ENCODE measurements around the gene SLC39A1. TPM values are rescaled to one million over a fixed set of nuclear protein-coding genes. Genes with fewer than 3 reads are reported as not detected.

SLC39A1 gene
- total and polyA plus RNA-seq, 2 donors (not counting 3 experiments of a cell fraction or from before 2014, with no cell fraction given) = 75.8 to 98.0 TPM

DNA sequence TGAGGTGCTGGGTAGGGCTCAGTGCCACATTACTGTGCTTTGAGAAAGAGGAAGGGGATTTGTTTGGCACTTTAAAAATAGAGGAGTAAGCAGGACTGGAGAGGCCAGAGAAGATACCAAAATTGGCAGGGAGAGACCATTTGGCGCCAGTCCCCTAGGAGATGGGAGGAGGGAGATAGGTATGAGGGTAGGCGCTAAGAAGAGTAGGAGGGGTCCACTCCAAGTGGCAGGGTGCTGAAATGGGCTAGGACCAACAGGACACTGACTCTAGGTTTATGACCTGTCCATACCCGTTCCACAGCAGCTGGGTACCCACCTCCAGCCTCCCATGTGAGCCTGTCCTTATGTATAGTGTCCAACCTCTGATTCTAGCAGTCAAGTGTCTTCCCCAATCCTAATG is 3.9 kb downstream of the SLC39A1 start:
- peaks cover 0 to 13% of the 10 kb centered on the region in 2 experiments for H3K36me3 ChIP-seq (ENCODE audit: control insufficient read depth in 2 of 2, extremely low read depth in 1 of 2, insufficient read depth in 2 of 2, low read length in 2 of 2)
- no peaks in the 10 kb centered on the region for H3K27me3 ChIP-seq (ENCODE audit: control insufficient read depth in 2 of 2, insufficient read depth in 2 of 2, low read length in 2 of 2)
- no TSS peak for BruUV-seq (replicated peaks)
- no peak overlapping the region for H3K27ac ChIP-seq (ENCODE audit: insufficient read depth, low read depth, low read length)
- no peak for TF ChIP-seq FOS (IDR thresholded peaks at IDR 0.05; ENCODE audit: borderline replicate concordance, insufficient read depth, low read length)
- TF ChIP-seq MYC (IDR thresholded peaks at IDR 0.05; ENCODE audit: low read depth, low read length) = no peak
- no peak for TF ChIP-seq POLR2AphosphoS5 (IDR thresholded peaks at IDR 0.05; ENCODE audit: insufficient read depth, low read depth, low read length)
- no peak for TF ChIP-seq EZH2 (IDR thresholded peaks at IDR 0.05; ENCODE audit: borderline replicate concordance, low read depth, low read length, severe bottlenecking)
- TF ChIP-seq, protein P1, sequence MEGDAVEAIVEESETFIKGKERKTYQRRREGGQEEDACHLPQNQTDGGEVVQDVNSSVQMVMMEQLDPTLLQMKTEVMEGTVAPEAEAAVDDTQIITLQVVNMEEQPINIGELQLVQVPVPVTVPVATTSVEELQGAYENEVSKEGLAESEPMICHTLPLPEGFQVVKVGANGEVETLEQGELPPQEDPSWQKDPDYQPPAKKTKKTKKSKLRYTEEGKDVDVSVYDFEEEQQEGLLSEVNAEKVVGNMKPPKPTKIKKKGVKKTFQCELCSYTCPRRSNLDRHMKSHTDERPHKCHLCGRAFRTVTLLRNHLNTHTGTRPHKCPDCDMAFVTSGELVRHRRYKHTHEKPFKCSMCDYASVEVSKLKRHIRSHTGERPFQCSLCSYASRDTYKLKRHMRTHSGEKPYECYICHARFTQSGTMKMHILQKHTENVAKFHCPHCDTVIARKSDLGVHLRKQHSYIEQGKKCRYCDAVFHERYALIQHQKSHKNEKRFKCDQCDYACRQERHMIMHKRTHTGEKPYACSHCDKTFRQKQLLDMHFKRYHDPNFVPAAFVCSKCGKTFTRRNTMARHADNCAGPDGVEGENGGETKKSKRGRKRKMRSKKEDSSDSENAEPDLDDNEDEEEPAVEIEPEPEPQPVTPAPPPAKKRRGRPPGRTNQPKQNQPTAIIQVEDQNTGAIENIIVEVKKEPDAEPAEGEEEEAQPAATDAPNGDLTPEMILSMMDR (IDR thresholded peaks at IDR 0.05; ENCODE audit: extremely low read depth in 1 of 2, insufficient read depth in 1 of 2, low read depth in 1 of 2, low read length in 2 of 2) = no peak
- no peak for TF ChIP-seq JUN (IDR thresholded peaks at IDR 0.05; ENCODE audit: borderline replicate concordance, insufficient read depth, insufficient read length, low read depth)
- TF ChIP-seq GATA2 (IDR thresholded peaks at IDR 0.05; ENCODE audit: insufficient read depth, insufficient read length, low read depth, low read length) = no peak
- TF ChIP-seq, protein P2, sequence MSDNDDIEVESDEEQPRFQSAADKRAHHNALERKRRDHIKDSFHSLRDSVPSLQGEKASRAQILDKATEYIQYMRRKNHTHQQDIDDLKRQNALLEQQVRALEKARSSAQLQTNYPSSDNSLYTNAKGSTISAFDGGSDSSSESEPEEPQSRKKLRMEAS (IDR thresholded peaks at IDR 0.05; ENCODE audit: insufficient read depth, insufficient read length) = no peak
- TF ChIP-seq POLR2A (IDR thresholded peaks at IDR 0.05; ENCODE audit: low read depth, low read length) = no peak
- H4K20me1 ChIP-seq (replicated peaks; ENCODE audit: control insufficient read depth, extremely low read depth, insufficient read depth, low read length) = no peaks in the 10 kb centered on the region
- POLR2A ChIA-PET = interaction anchor here (0.9 kb wide), 1 partner anchor 13 kb away, joined by 5 read pairs; the partner anchor contains the start of gene DENND4B
- no peak overlapping the region for H2AFZ ChIP-seq (ENCODE audit: low read depth, low read length)
- CTCF ChIA-PET = interaction anchor here (0.6 to 4.2 kb wide), 4 partner anchors 8 to 163 kb away, joined by 3 to 25 read pairs (median 7); partner anchors contain the start of genes CREB3L4, DENND4B and JTB
- FAIRE-seq = no peak
- H3K79me2 ChIP-seq (ENCODE audit: control insufficient read depth, insufficient read depth, low read length) = peaks cover 40% of the 10 kb centered on the region
- H3K9me1 ChIP-seq (replicated peaks; ENCODE audit: control insufficient read depth, extremely low read depth, insufficient read depth, low read length) = no peaks in the 10 kb centered on the region
- intact Hi-C loops (cut with micrococcal nuclease) (no loop called here), dilution Hi-C loops (cut with MboI; ENCODE audit: extremely low pct_ligation_motif_present, low sequenced_read_pairs) (no loop called here)
- DNase-seq (ENCODE audit: low read depth, low spot score) = no peak
- no peak overlapping the region for H3K9ac ChIP-seq (replicated peaks; ENCODE audit: extremely low read depth, insufficient read depth, low read length)
- H3K4me3 ChIP-seq (replicated peaks in 1 of 3; ENCODE audit: insufficient read depth in 1 of 3, low read depth in 1 of 3, low read length in 3 of 3) = no peak overlapping the region
- H3K4me1 ChIP-seq (ENCODE audit: control insufficient read depth, extremely low read depth, insufficient read depth, low read length) = peaks cover 43% of the 10 kb centered on the region
- no peaks in the 10 kb centered on the region for H3K9me3 ChIP-seq (replicated peaks; ENCODE audit: control insufficient read depth, insufficient read depth, low read length)
- H3K4me2 ChIP-seq (ENCODE audit: insufficient read depth, low read length) = no peak overlapping the region
